CD4-positive, alpha-beta T cell treated with Interleukin-21 for 1 hour (primary cell): ENCODE data around the gene PIK3CD.
A peak's percentile ranks its signal among the peaks of the same experiment; 100 is the strongest.
"Not testable (repeated sequence)": the region's sequence is repeated elsewhere in the genome, so short reads cannot be mapped to it uniquely, and the experiment has no call there.

Source experiments
- DNase-seq: peaks from one replicate; pipeline ENCODE4 v3.0.0-alpha.2; 2020

Gene PIK3CD

GRCh38 chr1:9624081-9624480 lies 27.4 kb upstream of the PIK3CD start:
- DNase-seq = no peak

GRCh38 chr1:9625030-9625429 lies 26.5 kb upstream of the PIK3CD start:
- DNase-seq = not testable (repeated sequence)

- peak; percentile 41 for DNase-seq
Measured at GRCh38 chr1:9626201-9626608, 25.3 kb upstream of the PIK3CD start.

GRCh38 chr1:9628541-9629444 lies 22.7 kb upstream of the PIK3CD start:
- DNase-seq = peak; percentile 75

DNA sequence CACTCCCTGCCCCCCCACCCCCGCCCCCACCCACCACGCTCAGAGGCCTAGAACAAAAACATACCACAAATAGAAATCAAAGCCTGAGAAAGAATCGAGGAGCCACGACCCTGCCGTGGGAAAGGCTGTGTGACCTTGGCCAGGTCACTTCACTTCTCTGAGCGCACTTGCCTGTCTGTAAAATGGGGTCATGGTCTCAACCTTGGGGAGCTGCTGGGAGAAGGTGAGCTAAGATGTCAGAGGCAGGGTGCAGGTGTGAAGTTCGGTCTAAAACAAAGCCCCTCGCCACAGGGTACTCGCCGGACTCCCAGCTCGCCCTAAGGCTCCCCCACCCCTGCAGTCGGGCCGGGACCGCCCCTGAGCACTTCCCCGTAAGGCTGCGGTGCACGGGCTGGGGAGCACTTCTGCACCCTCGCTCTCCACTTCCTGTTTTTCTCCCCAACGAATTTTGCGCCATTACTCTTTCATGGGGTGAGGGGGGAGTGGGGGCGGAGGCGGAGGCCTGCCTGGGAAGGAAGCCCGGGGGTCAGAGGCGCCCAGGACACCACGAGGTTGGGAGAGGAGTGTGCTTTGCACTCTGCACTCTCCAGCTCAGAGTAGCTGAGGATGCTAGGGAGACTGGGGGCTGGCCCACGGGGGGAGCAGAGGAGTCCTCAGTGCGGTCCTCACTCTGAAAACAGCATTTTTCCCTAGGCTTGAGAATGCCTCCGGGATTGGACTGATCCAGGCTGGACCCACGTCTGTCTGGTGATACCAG lies 21.9 kb upstream of the PIK3CD start:
- DNase-seq = peak; percentile 78

GRCh38 chr1:9630331-9631111 lies 21.0 kb upstream of the PIK3CD start:
- DNase-seq = peak; percentile 19

DNA sequence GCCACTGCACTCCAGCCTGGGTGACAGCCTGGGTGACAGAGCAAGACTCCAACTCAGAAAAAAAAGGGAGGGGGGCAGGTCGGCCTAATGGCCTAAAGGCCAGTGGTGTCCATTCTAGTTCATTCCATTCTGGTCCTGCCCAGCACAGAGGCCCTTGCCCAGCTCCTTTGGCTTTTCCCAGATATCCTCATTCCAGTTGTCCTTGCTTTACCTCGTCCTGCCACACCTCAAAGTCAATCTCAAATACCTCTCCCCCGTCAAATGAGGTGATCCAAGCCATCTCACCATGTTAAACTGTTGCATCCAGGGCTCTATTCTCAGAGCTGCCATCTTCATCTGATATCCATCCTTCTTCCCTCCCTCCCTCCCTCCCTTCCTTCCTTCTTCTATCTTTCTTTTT lies 19.9 kb upstream of the PIK3CD start:
- DNase-seq = no peak

DNA sequence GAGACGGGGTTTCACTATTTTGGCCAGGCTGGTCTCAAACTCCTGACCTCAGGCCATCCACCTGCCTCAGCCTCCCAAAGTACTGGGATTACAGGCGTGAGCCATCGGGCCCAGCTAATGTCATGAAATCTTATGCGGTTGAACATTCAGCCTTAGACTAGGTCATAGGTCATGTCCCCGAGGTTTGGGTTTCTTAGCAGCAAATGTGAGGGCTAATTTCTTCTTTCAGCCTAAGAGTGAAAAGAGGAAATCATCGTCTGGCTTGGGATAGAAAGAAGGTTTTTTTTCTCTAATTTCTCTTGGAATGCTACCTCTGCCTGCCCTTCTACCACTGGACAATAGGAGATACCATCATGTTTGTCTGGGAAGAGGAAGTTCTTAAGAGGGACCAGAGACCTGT lies 18.0 kb upstream of the PIK3CD start:
- DNase-seq = no peak

DNA sequence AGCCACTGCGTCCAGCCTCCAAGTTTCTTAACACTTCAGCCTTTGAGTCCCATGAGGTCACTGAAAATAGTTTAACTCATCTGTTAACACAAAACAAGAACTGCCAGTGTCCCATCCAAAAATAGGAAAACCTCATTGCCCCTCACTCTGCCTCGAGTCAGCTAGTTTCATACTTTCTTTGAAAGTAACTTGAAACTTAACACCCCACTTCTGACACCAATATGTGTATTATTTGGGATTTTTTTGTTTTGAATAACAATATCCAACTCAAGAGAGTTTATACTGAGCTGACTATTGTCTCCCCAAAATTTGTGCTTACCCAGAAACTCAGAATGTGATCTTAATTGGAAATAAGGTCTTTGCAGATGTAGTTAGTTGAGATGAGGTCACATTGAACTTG lies 16.9 kb upstream of the PIK3CD start:
- no peak for DNase-seq

DNA sequence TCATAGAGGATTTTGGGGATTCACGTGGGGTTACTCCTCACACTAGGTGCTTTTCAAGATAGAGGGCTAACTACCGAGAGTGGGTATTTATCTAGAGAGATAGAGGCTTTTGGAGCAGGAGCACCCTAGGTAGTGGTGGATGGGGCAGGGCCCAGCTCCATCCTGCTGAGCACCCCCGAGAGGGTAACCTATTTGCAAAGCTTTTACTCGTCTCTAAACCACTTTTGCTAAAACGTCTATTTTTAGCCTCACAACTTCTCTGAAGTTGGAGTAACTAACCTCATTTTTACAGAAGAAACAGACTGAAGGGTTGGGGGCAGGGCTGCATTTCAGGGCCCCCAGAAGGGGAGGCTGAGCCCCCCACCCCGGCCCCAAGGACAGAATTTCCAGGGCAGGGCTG lies 12.3 kb upstream of the PIK3CD start:
- DNase-seq = no peak

DNA sequence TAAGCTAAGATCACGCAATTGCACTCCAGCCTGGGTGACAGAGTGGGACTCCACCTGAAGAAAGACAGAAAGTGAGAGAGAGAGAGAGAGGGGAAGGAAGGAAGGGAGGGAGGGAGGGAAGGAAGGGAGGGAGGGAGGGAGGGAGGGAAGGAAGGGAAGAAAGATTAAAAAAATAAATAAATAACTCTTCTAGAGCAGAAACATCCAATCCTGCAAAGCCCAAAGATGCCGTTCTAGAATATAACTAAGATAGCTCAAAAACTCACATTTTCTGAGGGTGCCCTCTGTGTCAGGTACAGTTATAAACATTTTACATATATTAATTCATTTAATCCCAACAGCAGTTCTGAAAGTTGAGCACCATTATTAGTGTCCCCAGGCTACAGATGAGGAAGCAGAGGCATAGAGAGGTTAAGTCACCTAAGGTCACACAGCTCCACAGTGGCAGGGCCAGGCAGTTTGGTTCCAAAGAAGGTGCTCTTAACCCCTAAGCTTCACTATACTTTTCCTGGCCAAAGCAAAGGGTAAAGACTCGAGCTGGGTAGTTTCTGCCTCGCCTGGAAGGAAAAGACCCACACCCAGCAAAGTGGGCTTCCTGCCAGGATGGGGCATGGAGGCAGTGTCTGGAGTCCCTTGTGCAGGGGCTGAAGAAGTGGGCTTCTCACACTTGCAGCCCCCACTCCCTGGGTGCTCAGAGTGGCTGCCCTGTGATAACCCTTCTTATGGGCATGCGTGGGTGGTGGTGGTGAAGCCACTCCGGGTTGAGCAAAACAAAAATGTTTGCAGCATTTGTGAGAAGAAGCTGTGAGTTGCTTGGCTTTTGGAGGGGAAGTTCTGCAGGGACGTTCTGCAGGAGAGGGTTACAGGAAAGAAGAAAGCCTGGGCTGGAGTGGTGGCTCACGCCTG lies 7.9 kb upstream of the PIK3CD start:
- no peak for DNase-seq

DNA sequence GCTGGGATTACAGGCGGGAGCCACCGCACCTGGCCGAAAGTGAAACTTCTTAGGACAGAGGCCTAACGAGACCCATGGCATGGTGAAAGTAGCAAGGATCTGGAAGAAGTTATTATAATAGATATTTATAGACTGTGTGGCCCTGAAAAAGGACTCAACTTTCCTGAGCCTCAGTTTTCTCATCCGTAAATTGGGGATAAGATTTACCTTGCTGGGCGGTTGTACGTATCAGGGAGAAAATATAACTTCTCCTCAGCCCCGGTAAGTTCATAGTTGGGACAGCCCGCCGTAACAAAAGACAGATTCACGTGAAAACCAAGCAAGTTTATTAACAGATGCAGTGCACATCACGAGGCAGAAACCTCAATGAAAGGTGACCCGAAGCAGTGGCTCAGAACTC lies 5.5 kb upstream of the PIK3CD start:
- DNase-seq = no peak

DNA sequence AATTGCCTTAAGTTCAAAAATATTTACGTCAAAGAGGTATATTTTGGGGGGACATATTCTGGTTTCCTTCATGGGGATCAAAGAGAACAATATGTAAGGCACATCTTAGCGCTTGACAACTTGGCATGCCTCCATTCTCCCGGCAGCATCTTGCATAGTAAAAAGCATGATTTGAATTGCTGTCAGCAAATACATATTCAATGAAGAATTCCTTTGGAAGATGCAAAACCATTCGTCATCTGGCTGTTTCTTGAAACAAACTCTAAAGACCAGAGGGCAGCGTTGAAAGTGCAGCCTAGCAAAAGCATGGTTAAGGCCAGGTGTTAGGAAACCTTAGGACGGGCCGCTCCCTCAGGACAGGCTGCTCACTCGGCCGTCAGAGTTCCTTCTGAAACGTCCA lies 3.4 kb upstream of the PIK3CD start:
- DNase-seq = no peak

DNA sequence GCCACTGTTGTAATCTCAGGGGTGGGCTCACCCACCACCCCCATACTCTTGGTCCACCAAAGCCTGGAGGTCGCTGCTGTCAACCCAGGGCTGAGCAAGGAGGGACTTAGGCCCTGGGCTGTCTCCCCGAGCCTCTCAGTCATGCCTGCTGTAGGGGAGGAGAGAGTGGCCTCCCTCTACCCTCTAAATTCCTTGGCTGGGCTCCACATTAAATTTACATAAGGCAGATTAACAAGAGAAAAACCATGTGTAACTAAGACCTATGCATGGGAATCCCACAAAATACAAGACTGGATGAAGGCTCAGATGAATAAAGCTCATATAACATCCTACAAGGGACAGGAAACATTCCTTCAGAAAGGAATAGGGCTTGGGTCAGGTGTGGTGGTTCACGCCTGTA lies 1.8 kb upstream of the PIK3CD start:
- DNase-seq = no peak

DNA sequence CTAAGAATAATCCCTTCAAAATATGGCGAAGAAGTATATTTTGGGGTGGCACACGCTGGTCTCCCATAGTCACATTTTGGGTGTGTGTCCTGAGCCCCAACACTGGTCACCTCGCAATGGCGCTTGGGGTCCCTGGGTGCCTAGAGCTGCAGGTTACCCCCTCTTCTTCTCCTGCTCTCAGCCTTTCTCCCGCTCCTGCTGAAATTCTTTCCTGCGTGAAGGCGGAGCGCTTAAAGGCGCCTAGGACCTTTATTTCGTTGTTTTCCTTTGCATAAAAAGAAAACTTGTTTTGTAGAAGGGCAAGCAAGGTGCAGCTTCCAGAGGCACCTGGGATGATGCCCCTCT lies 339 bp upstream of the PIK3CD start:
- no peak for DNase-seq

GRCh38 chr1:9652379-9653209 lies 1.1 kb downstream of the PIK3CD start:
- peak; percentile 83 for DNase-seq

DNA sequence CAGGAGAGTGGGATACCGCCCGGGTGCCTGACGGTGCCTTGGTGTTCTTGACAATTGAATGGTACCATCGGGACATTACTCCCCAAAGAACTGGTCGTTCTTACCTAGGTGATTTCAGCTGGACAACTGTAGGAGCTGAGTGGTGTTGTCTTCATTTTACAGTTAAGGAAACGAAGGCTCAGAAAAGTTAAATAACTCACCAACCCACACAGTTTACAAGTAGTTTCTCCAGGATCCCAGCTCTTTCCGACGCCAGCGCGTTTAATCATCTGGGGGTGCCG lies 1.6 kb downstream of the PIK3CD start:
- DNase-seq = no peak

DNA sequence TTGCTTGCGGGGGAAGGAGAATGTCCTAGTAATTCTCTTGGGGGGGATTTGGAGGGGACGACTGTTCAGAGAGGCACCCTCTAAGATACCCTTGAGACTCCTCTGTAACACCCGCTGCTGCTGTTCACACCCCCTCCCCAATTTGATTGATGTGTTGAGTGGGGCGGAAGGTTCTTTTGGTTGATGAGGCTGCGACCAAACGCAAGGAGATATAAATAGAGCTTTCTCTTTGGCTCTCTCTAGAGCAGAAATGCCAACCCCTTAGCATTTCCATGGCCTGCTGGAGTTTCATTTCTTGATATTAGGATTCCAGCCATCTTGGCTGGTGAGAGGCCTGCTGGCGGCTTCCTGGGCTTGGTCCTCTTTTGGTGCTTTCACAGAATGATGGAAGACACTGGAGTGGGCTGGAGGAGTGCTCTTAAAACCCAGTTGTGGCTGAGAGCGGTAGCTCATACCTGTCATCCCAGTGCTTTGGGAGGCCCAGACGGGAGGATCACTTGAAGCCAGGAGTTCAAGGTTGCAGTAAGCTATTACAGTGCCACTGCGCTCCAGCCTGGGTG lies 2.0 kb downstream of the PIK3CD start:
- DNase-seq = peak; percentile 44

GRCh38 chr1:9654051-9654833 lies 2.7 kb downstream of the PIK3CD start:
- DNase-seq = peak; percentile 25
